ENCODE measurements around the gene CYP4Z1.
"Not testable (repeated sequence)": the region's sequence is repeated elsewhere in the genome, so short reads cannot be mapped to it uniquely, and the experiment has no call there.

- not testable (repeated sequence) for TF ChIP-seq POLR2A, CTCF (IDR thresholded peaks at IDR 0.05)
These were observed 42.5 kb downstream of the CYP4Z1 start for GRCh38 chr1:47109482-47109881.

All from lower leg skin (tissue), 3 donors.